H1 (cell line): ENCODE data around the gene MAS1. TPM values are rescaled to one million over a fixed set of nuclear protein-coding genes. Genes with fewer than 3 reads are reported as not detected.

Source experiments
- CTCF ChIA-PET: fragments of 300-600 bp; sonication (Branson Sonifier 250); formaldehyde crosslinking; loops from one replicate; lab custom pipeline; 2021; ENCODE audit not compliant: partially characterized antibody; lab: Charles Lee
- POLR2A ChIA-PET: fragments of 300-600 bp; sonication (Branson Sonifier 250); formaldehyde crosslinking; loops from one replicate; lab custom pipeline; 2021; ENCODE audit warnings: inconsistent platforms; ENCODE audit not compliant: partially characterized antibody; lab: Charles Lee
- DNase-seq, 2 experiments: peaks; one replicate each; pipeline versions ENCODE4 v3.0.0 to v3.0.0-alpha.2; 2010 to 2022; ENCODE audit warnings: low spot score in 2 of 2, low read depth in 1 of 2, mixed read lengths in 1 of 2
- FAIRE-seq: peaks from 2 replicates; lab custom pipeline; 2011; peaks lifted over from hg19 to GRCh38; lab: Jason Lieb, UNC
- H2AFZ ChIP-seq: 2 replicates; pipeline ENCODE4 v1.8.1; 2012; ENCODE audit warnings: low read length, inconsistent platforms
- H2AK5ac ChIP-seq: 2 replicates; pipeline ENCODE4 v1.6.1; 2013; ENCODE audit warnings: low read depth, low read length
- H2BK120ac ChIP-seq: replicated peaks from 2 replicates; pipeline ENCODE3; 2013; ENCODE audit warnings: low read depth, low read length, inconsistent platforms
- H2BK12ac ChIP-seq: 2 replicates; pipeline ENCODE4 v1.6.1; 2013; ENCODE audit warnings: low read depth, low read length
- H2BK15ac ChIP-seq: 2 replicates; pipeline ENCODE4 v1.6.1; 2013; ENCODE audit warnings: low read length
- H2BK20ac ChIP-seq: 2 replicates; pipeline ENCODE4 v1.6.1; 2013; ENCODE audit warnings: low read length
- H2BK5ac ChIP-seq: 2 replicates; pipeline ENCODE4 v1.6.1; 2013; ENCODE audit warnings: low read depth, low read length
- H3K14ac ChIP-seq: 2 replicates; pipeline ENCODE4 v1.6.1; 2013; ENCODE audit warnings: inconsistent platforms; ENCODE audit not compliant: insufficient read length
- H3K18ac ChIP-seq: 2 replicates; pipeline ENCODE4 v1.6.1; 2013; ENCODE audit warnings: low read length; ENCODE audit errors: extremely low read depth
- H3K23ac ChIP-seq: 2 replicates; pipeline ENCODE4 v1.6.1; 2013; ENCODE audit warnings: inconsistent platforms; ENCODE audit not compliant: insufficient read length
- H3K23me2 ChIP-seq: 2 replicates; pipeline ENCODE4 v1.6.1; 2013; ENCODE audit warnings: low read depth, low read length
- H3K27ac ChIP-seq: 2 replicates; pipeline ENCODE4 v1.6.1; 2011; ENCODE audit warnings: low read depth, low read length, inconsistent platforms
- H3K27me3 ChIP-seq, 4 experiments: replicated peaks in 1 of 4; 1 replicate in 1 of 4; 2 replicates in 3 of 4; pipeline versions ENCODE4 v1.6.1 to v1.8.1; 2011 to 2013; ENCODE audit warnings: low read length in 3 of 4, mild to moderate bottlenecking in 3 of 4, inconsistent platforms in 2 of 4, mixed read lengths in 2 of 4, moderate library complexity in 1 of 4; ENCODE audit not compliant: control insufficient read depth in 3 of 4, insufficient read depth in 3 of 4; ENCODE audit errors: extremely low read depth in 1 of 4
- H3K36me3 ChIP-seq, 4 experiments: 2 replicates each; pipeline versions ENCODE4 v1.6.1 to v1.8.1; 2011 to 2013; ENCODE audit warnings: mild to moderate bottlenecking in 4 of 4, low read length in 3 of 4, moderate library complexity in 2 of 4, control low read depth in 1 of 4, inconsistent platforms in 1 of 4; ENCODE audit not compliant: insufficient read depth in 4 of 4, control insufficient read depth in 2 of 4
- H3K4ac ChIP-seq: replicated peaks from 2 replicates; pipeline ENCODE3; 2013; ENCODE audit warnings: low read length, low read depth, mixed read lengths, inconsistent platforms; ENCODE audit not compliant: insufficient read length
- H3K4me1 ChIP-seq, 4 experiments: replicated peaks in 1 of 4; 1 replicate in 1 of 4; 2 replicates in 3 of 4; pipeline versions ENCODE4 v1.6.1 to v1.8.1; 2011 to 2013; ENCODE audit warnings: low read length in 3 of 4, inconsistent platforms in 2 of 4, mixed read lengths in 1 of 4; ENCODE audit not compliant: insufficient read depth in 4 of 4, control insufficient read depth in 3 of 4
- H3K4me2 ChIP-seq, 2 experiments: 2 replicates each; pipeline versions ENCODE4 v1.6.1 to v1.8.1; 2011 to 2013; ENCODE audit warnings: low read depth in 2 of 2, low read length in 2 of 2, control low read depth in 1 of 2, inconsistent platforms in 1 of 2, mild to moderate bottlenecking in 1 of 2; ENCODE audit not compliant: insufficient read depth in 1 of 2
- H3K4me3 ChIP-seq, 4 experiments: fragments of 200-600, 300-600 bp in 1 of 4; sonication (generic), shearing (Covaris generic), sonication (Bioruptor Twin) in 1 of 4; 2 replicates each; pipeline versions ENCODE4 v1.5.1 to v1.8.1; 2011 to 2016; ENCODE audit warnings: low read length in 4 of 4, low read depth in 3 of 4, control low read depth in 2 of 4, inconsistent platforms in 2 of 4, mild to moderate bottlenecking in 2 of 4, mixed read lengths in 1 of 4, moderate library complexity in 1 of 4; ENCODE audit not compliant: insufficient read depth in 2 of 4; ENCODE audit errors: extremely low read depth in 1 of 4
- H3K56ac ChIP-seq: replicated peaks from 2 replicates; pipeline ENCODE3; 2013; ENCODE audit warnings: low read depth, mild to moderate bottlenecking, mixed read lengths, low read length, inconsistent platforms; ENCODE audit not compliant: insufficient read length
- H3K79me1 ChIP-seq: 2 replicates; pipeline ENCODE4 v1.6.1; 2013; ENCODE audit warnings: low read depth, low read length, control low read depth
- H3K79me2 ChIP-seq, 2 experiments: 2 replicates each; pipeline versions ENCODE4 v1.6.1 to v1.8.1; 2012 to 2013; ENCODE audit warnings: low read length in 2 of 2, mild to moderate bottlenecking in 2 of 2, inconsistent platforms in 1 of 2; ENCODE audit not compliant: insufficient read depth in 2 of 2, control insufficient read depth in 1 of 2
- H3K9ac ChIP-seq, 4 experiments: replicated peaks in 1 of 4; 1 replicate in 1 of 4; 2 replicates in 3 of 4; pipeline versions ENCODE4 v1.6.1 to v1.8.1; 2011 to 2013; ENCODE audit warnings: low read depth in 3 of 4, low read length in 3 of 4, control low read depth in 2 of 4, mild to moderate bottlenecking in 2 of 4, moderate library complexity in 2 of 4, inconsistent platforms in 1 of 4; ENCODE audit errors: extremely low read depth in 1 of 4
- H3K9me3 ChIP-seq, 2 experiments: 2 replicates each; pipeline versions ENCODE4 v1.6.1 to v1.8.1; 2012 to 2013; ENCODE audit warnings: mild to moderate bottlenecking in 2 of 2, moderate library complexity in 2 of 2, control low read depth in 1 of 2, inconsistent platforms in 1 of 2, low read depth in 1 of 2, low read length in 1 of 2, mixed read lengths in 1 of 2; ENCODE audit not compliant: insufficient read depth in 2 of 2
- H4K20me1 ChIP-seq, 2 experiments: replicated peaks in 1 of 2; 2 replicates each; pipeline versions ENCODE3 to v1.8.1; 2011 to 2013; ENCODE audit warnings: inconsistent platforms in 2 of 2, low read length in 2 of 2, mild to moderate bottlenecking in 1 of 2; ENCODE audit not compliant: insufficient read depth in 2 of 2, control insufficient read depth in 1 of 2
- H4K5ac ChIP-seq: 2 replicates; pipeline ENCODE4 v1.6.1; 2013; ENCODE audit warnings: low read length, low read depth, mixed read lengths, inconsistent platforms; ENCODE audit not compliant: insufficient read length
- H4K8ac ChIP-seq: 2 replicates; pipeline ENCODE4 v1.8.0; 2013; ENCODE audit warnings: mild to moderate bottlenecking, moderate library complexity, low read length, inconsistent platforms; ENCODE audit not compliant: insufficient read depth; ENCODE audit errors: extremely low read depth
- H4K91ac ChIP-seq: replicated peaks from 2 replicates; pipeline ENCODE3; 2013; ENCODE audit warnings: low read length, mixed read lengths, inconsistent platforms; ENCODE audit not compliant: insufficient read length
- ASH2L ChIP-seq: fragments of 200-600, 300-600 bp; sonication (generic); IDR thresholded peaks from one replicate; pipeline ENCODE4 v1.7.1; 2017; ENCODE audit warnings: low read length
- BRCA1 ChIP-seq: IDR thresholded peaks from 2 replicates; pipeline ENCODE4 v1.6.1; 2012; ENCODE audit warnings: low read depth, low read length, improper control_type of control experiment
- CBX5 ChIP-seq: fragments of 300-800, 300-1000 bp; sonication (generic); IDR thresholded peaks from 2 replicates; pipeline ENCODE4 v1.7.1; 2016; ENCODE audit warnings: antibody characterized with exemption, low read length, low read depth
- CTBP2 ChIP-seq: IDR thresholded peaks from 2 replicates; pipeline ENCODE4 v1.7.0; 2011; ENCODE audit warnings: borderline replicate concordance, mild to moderate bottlenecking, moderate library complexity, mixed read lengths, low read length; ENCODE audit not compliant: insufficient read depth, insufficient read length
- EGR1 ChIP-seq: IDR thresholded peaks from 2 replicates; pipeline ENCODE4 v1.6.1; 2011; ENCODE audit warnings: low read depth, low read length, borderline replicate concordance
- EP300 ChIP-seq, 2 experiments: IDR thresholded peaks; 1 replicate in 1 of 2; 2 replicates in 1 of 2; pipeline ENCODE4 v1.6.1; 2011 to 2012; ENCODE audit warnings: low read depth in 2 of 2, low read length in 2 of 2, mild to moderate bottlenecking in 2 of 2, borderline replicate concordance in 1 of 2, inconsistent platforms in 1 of 2, moderate library complexity in 1 of 2
- EZH2 ChIP-seq: fragments of 200-600 bp; sonication (generic); IDR thresholded peaks from 2 replicates; pipeline ENCODE4 v1.7.1; 2012; ENCODE audit warnings: low read depth, mild to moderate bottlenecking, moderate library complexity, low read length, inconsistent platforms; ENCODE audit not compliant: severe bottlenecking
- JUND ChIP-seq: IDR thresholded peaks from 2 replicates; pipeline ENCODE4 v1.6.1; 2011; ENCODE audit warnings: mild to moderate bottlenecking, improper control_type of control experiment, low read length
- NANOG ChIP-seq: IDR thresholded peaks from 2 replicates; pipeline ENCODE4 v1.6.1; 2011; ENCODE audit warnings: low read length, low read depth, mild to moderate bottlenecking, inconsistent platforms; ENCODE audit not compliant: insufficient read depth, poor library complexity, severe bottlenecking
- SIN3A ChIP-seq, 2 experiments: IDR thresholded peaks in 1 of 2; conservative IDR thresholded peaks in 1 of 2; 2 replicates each; pipeline ENCODE4 v1.6.1; 2011 to 2012; ENCODE audit warnings: low read length in 2 of 2, improper control_type of control experiment in 1 of 2, low read depth in 1 of 2, mild to moderate bottlenecking in 1 of 2
- TEAD4 ChIP-seq: IDR thresholded peaks from 2 replicates; pipeline ENCODE4 v1.6.1; 2012; ENCODE audit warnings: low read depth, low read length, inconsistent platforms, mixed read lengths
- ZNF274 ChIP-seq: IDR thresholded peaks from 2 replicates; pipeline ENCODE4 v1.7.0; 2012; ENCODE audit warnings: low read length, borderline replicate concordance; ENCODE audit errors: extremely low read depth
- WGBS, 2 experiments: shearing (Covaris generic) in 1 of 2; methylation state at CpG; one replicate each; pipeline versions ENCODE4 v1.1.6 to v1.1.7; 2013 to 2015; ENCODE audit warnings: low lambda C conversion rate in 2 of 2, mixed read lengths in 2 of 2, inconsistent platforms in 1 of 2, low coverage in 1 of 2, missing lambda C conversion rate in 1 of 2; ENCODE audit not compliant: insufficient replicate concordance in 2 of 2, insufficient coverage in 1 of 2, insufficient read length in 1 of 2; ENCODE audit errors: extremely low coverage in 1 of 2, missing lambda C conversion rate in 1 of 2; 5-methylcytosine and 5-hydroxymethylcytosine counted together
- polyA plus RNA-seq, 7 experiments: library from polyadenylated mRNA; depleted of rRNA in 3 of 7; stranded (reverse) in 5 of 7; unstranded in 2 of 7; fragments of >200 nt in 5 of 7; fragments of 200-250 nt in 2 of 7; gene quantifications; 1 replicate in 5 of 7; 2 replicates in 1 of 7; 4 replicates in 1 of 7; pipeline versions ENCODE4 v1.2.1 to v1.2.3, GENCODE V29; 2011 to 2013; ENCODE audit warnings: missing spikeins in 2 of 7, mixed read lengths in 2 of 7
- total RNA-seq: library from RNA; stranded (reverse); fragmentation: NEBNext Ultra II Directional; extraction: Animal tissue kit (Norgen Biotek cat#: 25700); gene quantifications from 2 replicates; pipeline ENCODE4 v1.2.1, GENCODE V29; 2021

Gene MAS1
- total and polyA plus RNA-seq, 2 of the 8 experiments (the other 6 are each of a cell fraction or from before 2014, with no cell fraction given): 0.02 TPM; not detected in 1

DNA sequence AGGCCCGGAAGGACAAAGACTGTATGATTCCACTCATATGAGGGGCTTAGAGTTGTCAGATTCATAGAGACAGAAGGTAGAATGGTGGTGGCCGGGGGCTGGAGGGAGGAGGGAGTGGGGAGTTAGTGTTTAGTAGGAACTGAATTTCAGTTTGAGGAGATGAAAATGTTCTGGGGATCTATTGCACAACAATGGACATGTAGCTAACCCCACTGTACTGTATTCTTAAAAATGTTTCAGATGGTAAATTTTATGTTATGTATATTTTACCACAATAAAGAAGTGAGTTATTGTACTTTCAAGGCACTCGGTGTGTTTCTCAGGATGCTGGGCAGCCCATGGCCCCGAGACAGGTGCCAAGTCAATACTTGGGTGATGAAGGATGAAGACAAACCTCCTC is 25.4 kb downstream of the MAS1 start:
- H2BK120ac ChIP-seq: no peak overlapping the region
- H2AK5ac ChIP-seq: no peak overlapping the region
- no peak overlapping the region for H2AFZ ChIP-seq
- no peak overlapping the region for H3K27ac ChIP-seq
- no peak overlapping the region for H3K4me3 ChIP-seq
- no peak overlapping the region for H3K18ac ChIP-seq
- no peak overlapping the region for H3K4me2 ChIP-seq
- POLR2A ChIA-PET: no interaction called here
- no peaks in the 10 kb centered on the region for H4K20me1 ChIP-seq
- H3K79me1 ChIP-seq: no peaks in the 10 kb centered on the region
- H4K91ac ChIP-seq: no peak overlapping the region
- H3K36me3 ChIP-seq: no peaks in the 10 kb centered on the region
- H3K23ac ChIP-seq: no peak overlapping the region
- H2BK5ac ChIP-seq: no peak overlapping the region
- WGBS, 2 experiments: 91% methylated on average over 4 of the region's 4 CpGs; no CpG with 5 or more reads in 1 of the 2 experiments
- no peaks in the 10 kb centered on the region for H3K79me2 ChIP-seq
- no peak overlapping the region for H2BK20ac ChIP-seq
- no peak overlapping the region for H2BK15ac ChIP-seq
- H4K8ac ChIP-seq: no peak overlapping the region
- H3K27me3 ChIP-seq: no peaks in the 10 kb centered on the region
- H3K56ac ChIP-seq: no peak overlapping the region
- no peak overlapping the region for H4K5ac ChIP-seq
- H3K23me2 ChIP-seq: no peaks in the 10 kb centered on the region
- no peak overlapping the region for H3K14ac ChIP-seq
- CTCF ChIA-PET: no interaction called here
- H3K9ac ChIP-seq: no peak overlapping the region
- no peak for FAIRE-seq
- no peak for DNase-seq
- H3K4me1 ChIP-seq: no peaks in the 10 kb centered on the region
- H3K4ac ChIP-seq: no peak overlapping the region
- H2BK12ac ChIP-seq: no peak overlapping the region
- H3K9me3 ChIP-seq: no peaks in the 10 kb centered on the region
- TF ChIP-seq ZNF274: no peak
- TF ChIP-seq CBX5: no peak
- TF ChIP-seq ASH2L: no peak
- no peak for TF ChIP-seq NANOG
- no peak for TF ChIP-seq TEAD4
- TF ChIP-seq EGR1: no peak
- no peak for TF ChIP-seq JUND
- no peak for TF ChIP-seq BRCA1
- TF ChIP-seq CTBP2: no peak
- TF ChIP-seq EP300 (IDR thresholded peaks at IDR 0.05; ENCODE audit: borderline replicate concordance in 1 of 2, low read depth in 2 of 2, low read length in 2 of 2): no peak
- no peak for TF ChIP-seq SIN3A (conservative IDR thresholded peaks at IDR 0.05 in 1 of 2, IDR thresholded peaks at IDR 0.05 in 1 of 2; ENCODE audit: low read depth in 1 of 2, low read length in 2 of 2)
- TF ChIP-seq EZH2: no peak
